A549 treated with AZD9567 at 1 μM for 4 hours (cell line): ENCODE measurements around the gene ALG9. TPM values are rescaled to one million over a fixed set of nuclear protein-coding genes. Genes with fewer than 3 reads are reported as not detected.

Experiments
- total RNA-seq: library from RNA; stranded (reverse); fragments of 200-300 nt; extraction: Qiagen RNA extraction; gene quantifications from 5 replicates; pipeline ENCODE4 v1.2.3, GENCODE V29; 2022; ENCODE audit not compliant: insufficient read depth

Gene ALG9, protein sequence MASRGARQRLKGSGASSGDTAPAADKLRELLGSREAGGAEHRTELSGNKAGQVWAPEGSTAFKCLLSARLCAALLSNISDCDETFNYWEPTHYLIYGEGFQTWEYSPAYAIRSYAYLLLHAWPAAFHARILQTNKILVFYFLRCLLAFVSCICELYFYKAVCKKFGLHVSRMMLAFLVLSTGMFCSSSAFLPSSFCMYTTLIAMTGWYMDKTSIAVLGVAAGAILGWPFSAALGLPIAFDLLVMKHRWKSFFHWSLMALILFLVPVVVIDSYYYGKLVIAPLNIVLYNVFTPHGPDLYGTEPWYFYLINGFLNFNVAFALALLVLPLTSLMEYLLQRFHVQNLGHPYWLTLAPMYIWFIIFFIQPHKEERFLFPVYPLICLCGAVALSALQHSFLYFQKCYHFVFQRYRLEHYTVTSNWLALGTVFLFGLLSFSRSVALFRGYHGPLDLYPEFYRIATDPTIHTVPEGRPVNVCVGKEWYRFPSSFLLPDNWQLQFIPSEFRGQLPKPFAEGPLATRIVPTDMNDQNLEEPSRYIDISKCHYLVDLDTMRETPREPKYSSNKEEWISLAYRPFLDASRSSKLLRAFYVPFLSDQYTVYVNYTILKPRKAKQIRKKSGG
- total RNA-seq: 18.2 to 24.2 TPM (median 19.5 TPM) in 5 replicates

GRCh38 chr11:111870886-111871692 is at the start of gene ALG9:
Gene ALG9, minus strand, starts transcription at chr11:111871581. Its CDS starts 99 bp downstream, at chr11:111871482.

DNA sequence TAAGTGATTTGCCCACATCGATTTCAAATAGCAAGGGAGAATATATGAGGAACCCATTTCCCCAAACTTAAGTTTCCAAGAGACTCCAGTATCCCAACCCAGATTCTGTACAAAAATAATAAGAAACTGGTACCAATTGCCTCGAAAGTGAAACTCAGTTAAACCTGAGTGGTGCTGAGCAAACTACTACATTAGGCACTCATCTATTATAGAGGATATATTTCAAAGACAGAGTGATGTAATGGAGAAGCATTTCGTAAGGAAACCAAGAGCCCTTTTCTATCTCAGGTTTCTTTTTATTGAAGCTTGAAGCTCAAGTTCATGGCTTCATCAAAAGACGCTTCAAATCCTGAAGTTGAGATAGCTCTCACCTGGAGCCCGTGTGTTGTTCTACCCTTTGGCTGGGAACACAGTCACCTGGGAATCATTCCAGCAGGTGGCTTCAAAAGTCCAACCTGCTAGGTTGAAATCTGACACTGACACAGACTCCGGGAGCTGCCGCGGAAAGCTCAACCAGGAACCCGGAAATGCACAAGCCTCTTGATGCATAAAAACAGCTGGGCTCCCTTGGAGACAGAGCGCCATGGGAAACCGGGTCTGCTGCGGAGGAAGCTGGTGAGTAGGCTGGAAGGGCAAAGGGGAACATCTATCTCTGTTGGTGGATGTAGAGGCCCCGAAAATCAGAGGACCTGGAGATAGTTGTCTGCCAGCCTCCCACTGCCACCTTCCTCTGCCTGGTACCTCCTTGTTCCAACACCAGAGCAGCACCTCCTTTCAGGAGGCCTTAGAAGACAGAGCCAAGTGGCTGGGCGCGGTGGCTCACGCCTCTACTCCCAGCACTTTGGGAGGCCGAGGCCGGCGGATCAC is 47.2 kb upstream of the ALG9 start, which contains the start of gene C11orf52:
Gene C11orf52, plus strand, starts transcription at position 524 of the 867 bp plus-strand sequence. Its CDS starts 60 bp downstream, at position 584.

DNA sequence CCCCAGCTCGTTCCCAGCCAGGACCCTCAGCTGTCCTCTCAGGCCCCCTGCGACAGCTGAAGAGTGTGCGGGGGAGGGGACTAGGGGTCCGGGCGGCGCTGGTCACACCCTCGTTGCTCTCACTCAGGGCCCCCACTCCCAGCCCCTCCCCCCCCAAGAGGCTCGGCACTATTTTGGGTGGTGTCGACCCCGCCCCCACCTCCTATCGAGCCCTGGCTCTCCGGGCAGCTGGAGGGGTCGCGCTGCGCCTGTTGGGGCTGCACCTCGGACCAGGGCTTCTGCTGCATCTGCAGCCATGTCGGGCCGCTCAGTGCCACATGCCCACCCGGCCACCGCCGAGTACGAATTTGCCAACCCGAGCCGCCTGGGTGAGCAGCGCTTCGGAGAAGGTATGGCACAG is 41.2 kb upstream of the ALG9 start, which contains the start of gene HSPB2:
Gene HSPB2, plus strand, starts transcription at position 200 of the 400 bp plus-strand sequence. Its CDS starts 96 bp downstream, at position 296.

GRCh38 chr11:111911563-111912401 is 40.4 kb upstream of the ALG9 start, which contains the start of gene CRYAB:
Gene CRYAB, minus strand, starts transcription at chr11:111911770. Its CDS starts 46 bp downstream, at chr11:111911724.

GRCh38 chr11:111878849-111879636 is 7.7 kb upstream of the ALG9 start, which contains the start of the genes CFAP68 and FDXACB1:
Gene CFAP68, plus strand, starts transcription at chr11:111879541. Its CDS starts 20 bp downstream, at chr11:111879561.
Gene FDXACB1, minus strand, starts transcription at chr11:111879165. Its CDS starts 33 bp downstream, at chr11:111879132.

DNA sequence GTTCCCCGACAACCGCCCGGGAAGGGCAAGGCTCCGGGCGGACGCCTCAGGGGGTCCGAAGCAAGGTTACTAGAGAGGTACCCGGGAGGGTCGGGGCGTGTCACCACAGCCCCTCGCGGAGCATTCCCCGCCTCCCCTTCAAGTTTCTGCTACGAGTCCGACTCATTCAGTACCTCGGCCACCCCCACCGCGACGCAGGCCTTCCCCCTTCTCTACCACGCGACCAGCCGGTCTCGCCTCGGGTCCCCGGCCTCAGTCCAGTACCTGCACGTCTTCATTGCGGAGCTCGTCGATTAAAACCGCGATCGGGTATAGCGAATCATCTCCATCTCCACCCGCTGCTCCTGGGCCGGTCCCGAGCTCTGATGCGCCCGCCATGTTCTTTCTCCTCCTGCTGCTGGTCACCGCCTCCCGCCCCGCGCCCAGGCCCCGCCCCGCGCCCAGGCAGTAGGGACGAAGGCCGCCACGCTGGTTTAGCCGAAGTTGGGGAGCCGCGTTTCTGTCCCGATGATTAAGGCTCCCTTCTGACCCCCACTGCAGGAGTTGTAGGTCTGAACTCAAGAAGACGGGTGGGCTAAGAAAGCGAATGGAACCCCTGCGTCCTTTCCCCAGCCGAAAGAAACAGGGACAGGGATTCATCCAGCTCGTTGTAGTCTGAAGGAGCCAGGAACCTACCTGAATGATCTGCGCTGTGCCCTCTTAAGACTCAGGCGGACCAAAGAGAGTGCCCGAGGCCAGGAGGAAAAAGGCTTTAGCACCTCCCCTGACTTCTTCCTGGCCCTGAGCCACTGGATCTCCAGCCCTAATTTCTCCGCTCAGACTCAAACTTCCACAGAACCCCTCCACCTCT is 105.2 kb downstream of the ALG9 start, which contains the start of gene PPP2R1B:
Gene PPP2R1B, minus strand, starts transcription at position 406 of the 850 bp plus-strand sequence. Its CDS starts 28 bp downstream, at position 378.

Other genes starting within 250 kb of the ALG9 start
- gene PPP2R1B, start 105.2 kb downstream of the ALG9 start, total RNA-seq: 15.1 to 19.7 TPM (median 19.0 TPM) in 5 replicates
- 0.93 to 1.6 TPM (median 1.4 TPM) in 5 replicates for gene FDXACB1, start 7.6 kb upstream of the ALG9 start, total RNA-seq
- gene CFAP68, start 8.0 kb upstream of the ALG9 start, total RNA-seq: 32.7 to 44.9 TPM (median 33.4 TPM) in 5 replicates
- 8.2 to 17.3 TPM (median 9.8 TPM) in 5 replicates for gene CRYAB, start 40.2 kb upstream of the ALG9 start, total RNA-seq
- not detected in 5 replicates for gene HSPB2, start 41.2 kb upstream of the ALG9 start, total RNA-seq
- 0.07 to 0.21 TPM in 2 of 5 replicates, not detected in the others for gene C11orf52, start 47.3 kb upstream of the ALG9 start, total RNA-seq
- gene DIXDC1, start 65.8 kb upstream of the ALG9 start, total RNA-seq: 4.7 to 9.1 TPM (median 7.5 TPM) in 5 replicates
- gene DLAT, start 153.8 kb upstream of the ALG9 start, total RNA-seq: 23.9 to 42.9 TPM (median 28.8 TPM) in 5 replicates
- gene PIH1D2, start 202.4 kb upstream of the ALG9 start, total RNA-seq: 0.65 to 6.6 TPM (median 1.2 TPM) in 5 replicates
- 11.7 to 14.1 TPM (median 12.7 TPM) in 5 replicates for gene NKAPD1, start 202.7 kb upstream of the ALG9 start, total RNA-seq
- gene TIMM8B, start 215.2 kb upstream of the ALG9 start, total RNA-seq: 67.5 to 74.4 TPM (median 72.4 TPM) in 5 replicates
- gene SDHD, start 215.3 kb upstream of the ALG9 start, total RNA-seq: 67.2 to 103 TPM (median 70.1 TPM) in 5 replicates